LNCaP clone FGC (cell line): ENCODE data around the gene CMTM4.
A peak's percentile ranks its signal among the peaks of the same experiment; 100 is the strongest.
"Not testable (repeated sequence)": the region's sequence is repeated elsewhere in the genome, so short reads cannot be mapped to it uniquely, and the experiment has no call there.

Experiments
- DNase-seq: peaks from one replicate; pipeline ENCODE4 v3.0.0-alpha.2; 2011; ENCODE audit warnings: low read depth
- H3K4me3 ChIP-seq: 2 replicates; pipeline ENCODE4 v1.5.1; 2011; ENCODE audit warnings: mild to moderate bottlenecking, low read depth, low read length, control low read depth
- CTCF ChIP-seq: IDR thresholded peaks from 2 replicates; pipeline ENCODE4 v1.5.1; 2012; ENCODE audit warnings: mild to moderate bottlenecking; ENCODE audit not compliant: control insufficient read depth, insufficient read depth; ENCODE audit errors: extremely low read depth

CMTM4 gene

DNA sequence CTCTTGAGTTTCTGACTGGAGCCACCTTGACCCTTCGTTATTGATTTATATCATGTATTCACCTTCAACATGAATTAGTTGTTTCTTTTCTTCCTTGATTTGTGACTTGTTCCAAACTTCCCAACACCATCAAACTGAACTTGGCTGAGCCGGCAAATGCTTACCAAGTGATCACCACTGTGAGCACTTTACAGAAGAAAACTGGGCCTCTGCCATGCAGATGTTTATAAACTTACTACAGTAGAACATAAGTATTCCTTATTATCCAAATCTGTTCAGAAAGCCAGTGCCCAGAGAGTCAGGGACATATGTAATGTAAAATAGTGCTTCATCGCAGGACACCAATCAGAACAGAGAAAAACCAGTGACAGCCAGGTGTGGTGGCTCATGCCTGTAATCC is 19.9 kb downstream of the CMTM4 start:
- no peak for DNase-seq
- TF ChIP-seq CTCF, result no peak
- no peak overlapping the region for H3K4me3 ChIP-seq

GRCh38 chr16:66673691-66674090 is 22.9 kb downstream of the CMTM4 start:
- no peak for DNase-seq
- H3K4me3 ChIP-seq, result no peak overlapping the region
- no peak for TF ChIP-seq CTCF

GRCh38 chr16:66670691-66671388 is 25.7 kb downstream of the CMTM4 start:
- TF ChIP-seq CTCF, result no peak
- no peak overlapping the region for H3K4me3 ChIP-seq
- DNase-seq, result no peak

DNA sequence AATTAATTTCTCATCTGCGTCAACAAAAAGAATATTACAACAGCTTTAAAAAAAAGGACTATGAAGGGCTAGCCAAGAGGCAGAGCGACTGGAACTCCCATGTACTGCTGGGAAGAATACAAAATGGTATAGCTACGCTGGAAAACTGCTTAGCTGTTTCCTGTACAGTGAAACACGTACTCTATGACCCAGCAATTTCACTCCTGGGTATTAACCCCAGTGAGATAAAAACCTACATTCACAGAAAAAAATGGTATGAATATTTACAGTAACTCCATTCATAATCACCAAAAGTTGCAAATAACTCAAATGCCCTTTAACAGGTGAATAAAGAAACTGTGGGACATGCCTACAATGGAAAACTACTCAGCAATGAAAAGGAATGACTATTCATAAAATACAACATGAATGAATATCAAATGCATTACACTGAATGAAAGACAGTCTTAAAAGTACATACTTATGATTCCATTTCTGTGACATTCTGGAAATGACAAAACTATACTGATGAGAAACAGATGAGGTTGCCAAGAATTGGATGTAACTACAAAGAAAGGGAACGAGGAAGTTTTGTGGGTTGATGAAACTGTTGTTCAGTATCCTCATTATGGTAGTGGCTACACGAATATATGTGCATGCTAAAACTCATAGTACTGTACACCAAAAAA is 27.6 kb downstream of the CMTM4 start:
- H3K4me3 ChIP-seq, result no peak overlapping the region
- no peak for DNase-seq
- no peak for TF ChIP-seq CTCF

- H3K4me3 ChIP-seq, result no peak overlapping the region
- DNase-seq, result no peak
- no peak for TF ChIP-seq CTCF
Measured at GRCh38 chr16:66667944-66668343, 28.6 kb downstream of the CMTM4 start.

DNA sequence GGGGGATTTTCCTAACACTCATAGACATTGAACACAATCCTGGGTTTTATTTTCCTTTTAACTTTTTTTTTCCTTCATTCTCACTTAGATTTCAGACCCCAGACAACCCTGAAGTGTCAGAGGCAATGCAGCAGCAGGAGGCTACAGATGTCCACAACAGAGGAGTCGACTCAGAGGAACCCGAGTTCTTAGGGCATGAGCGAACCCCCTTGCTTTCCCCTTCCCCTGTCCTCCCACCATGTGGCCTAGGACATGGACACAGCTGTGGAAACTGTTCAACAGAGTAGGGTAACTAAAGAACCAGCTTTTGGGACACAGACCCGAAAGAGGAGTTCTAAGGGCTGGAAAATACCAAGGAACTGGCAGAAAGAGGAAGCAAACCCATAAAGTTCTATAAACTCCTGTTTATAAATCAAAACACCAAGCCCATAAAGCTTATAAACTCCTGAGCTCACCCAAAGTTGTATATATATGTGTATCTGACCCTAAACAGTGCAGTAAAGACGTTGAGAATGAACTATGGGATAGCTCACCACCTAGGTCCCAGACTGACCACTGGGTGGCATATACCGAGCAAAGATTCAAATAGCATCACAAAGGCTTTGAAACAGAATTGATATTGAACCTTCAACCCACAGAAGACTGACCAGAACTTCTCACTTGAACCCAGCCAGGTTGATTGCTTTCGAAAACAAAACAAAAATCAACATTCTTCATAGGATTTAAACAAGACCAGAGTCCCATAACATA is 33.9 kb downstream of the CMTM4 start:
- DNase-seq, result no peak
- peak; percentile 64 for TF ChIP-seq CTCF
- H3K4me3 ChIP-seq, result no peak overlapping the region

GRCh38 chr16:66661671-66662346 is 34.7 kb downstream of the CMTM4 start:
- not testable (repeated sequence) for H3K4me3 ChIP-seq, DNase-seq
